Activated T-helper 17 cell treated with anti-CD3 and anti-CD28 coated beads, Interleukin-2, amount 50 U/mL, for 72 hours (primary cell): ENCODE measurements around the gene TELO2. TPM values are rescaled to one million over a fixed set of nuclear protein-coding genes. Genes with fewer than 3 reads are reported as not detected.

Experiments
- ATAC-seq: fragments of 150-1000 bp; cut with Tn5 transposase; replicated peaks from 2 replicates; pipeline ENCODE4 v1.10.0; 2021; ENCODE audit warnings: mild to moderate bottlenecking, moderate library complexity
- H3K27ac Mint-ChIP-seq: one replicate; pipeline ENCODE4 v1.8.0; 2022; ENCODE audit warnings: mixed read lengths
- H3K27me3 Mint-ChIP-seq: one replicate; pipeline ENCODE4 v1.8.0; 2022; ENCODE audit warnings: mixed read lengths
- H3K36me3 Mint-ChIP-seq: one replicate; pipeline ENCODE4 v1.8.0; 2022; ENCODE audit warnings: low read depth, mild to moderate bottlenecking, mixed read lengths
- H3K4me1 Mint-ChIP-seq: one replicate; pipeline ENCODE4 v1.8.0; 2022; ENCODE audit warnings: mixed read lengths
- H3K4me3 Mint-ChIP-seq: one replicate; pipeline ENCODE4 v1.8.0; 2022; ENCODE audit warnings: mild to moderate bottlenecking, mixed read lengths
- H3K9me3 Mint-ChIP-seq: one replicate; pipeline ENCODE4 v1.8.0; 2022; ENCODE audit warnings: mixed read lengths
- total RNA-seq, 2 donors: library from RNA; stranded (reverse); gene quantifications; one replicate each; pipeline ENCODE4 v1.2.3, GENCODE V29; 2022

Gene TELO2
- total RNA-seq, 2 donors from 2014 or later: 49.2 to 67.9 TPM

GRCh38 chr16:1495889-1496262 is 2.7 kb downstream of the TELO2 start:
- Mint-ChIP-seq H3K4me1 (no peaks in the 10 kb centered on the region), H3K9me3 (no peaks in the 10 kb centered on the region), H3K36me3 (peaks cover 32% of the 10 kb centered on the region), H3K27ac (no peak overlapping the region), H3K27me3 (no peaks in the 10 kb centered on the region), H3K4me3 (no peak overlapping the region)
- no peak for ATAC-seq

DNA sequence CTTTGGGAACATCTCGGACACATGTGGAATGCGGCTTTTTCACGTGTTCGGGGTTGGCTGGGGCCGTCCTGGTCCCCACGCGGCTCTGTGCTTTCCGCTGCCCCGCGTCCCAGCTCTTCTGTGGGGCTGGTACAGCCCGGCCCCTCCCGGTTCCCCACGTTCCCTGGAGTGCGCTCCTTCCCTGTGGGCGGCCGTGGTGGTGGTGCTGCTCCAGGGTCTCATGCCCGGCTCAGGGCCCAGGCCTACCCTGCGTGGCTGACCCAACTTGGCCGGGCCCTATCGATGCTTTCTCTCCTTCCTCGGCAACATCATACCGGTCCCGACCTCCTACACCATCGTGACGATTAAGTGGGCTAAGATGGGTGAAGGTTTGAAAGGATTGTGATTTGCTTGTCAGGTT is 3.3 kb downstream of the TELO2 start:
- Mint-ChIP-seq H3K4me1 (no peaks in the 10 kb centered on the region), H3K36me3 (peaks cover 32% of the 10 kb centered on the region), H3K9me3 (no peaks in the 10 kb centered on the region), H3K4me3 (no peak overlapping the region), H3K27ac (no peak overlapping the region), H3K27me3 (no peaks in the 10 kb centered on the region)
- no peak for ATAC-seq

GRCh38 chr16:1497014-1497598 is 3.9 kb downstream of the TELO2 start:
- Mint-ChIP-seq H3K9me3 (no peaks in the 10 kb centered on the region), H3K27ac (no peak overlapping the region), H3K27me3 (no peaks in the 10 kb centered on the region), H3K4me3 (no peak overlapping the region), H3K4me1 (no peaks in the 10 kb centered on the region), H3K36me3 (peaks cover 32% of the 10 kb centered on the region)
- ATAC-seq: no peak

GRCh38 chr16:1498899-1499676 is 5.9 kb downstream of the TELO2 start:
- no peak overlapping the region for H3K4me3 Mint-ChIP-seq
- peaks cover 44% of the 10 kb centered on the region for H3K36me3 Mint-ChIP-seq
- no peaks in the 10 kb centered on the region for H3K27me3 Mint-ChIP-seq
- no peaks in the 10 kb centered on the region for H3K4me1 Mint-ChIP-seq
- no peak overlapping the region for H3K27ac Mint-ChIP-seq
- H3K9me3 Mint-ChIP-seq: no peaks in the 10 kb centered on the region
- ATAC-seq: no peak

DNA sequence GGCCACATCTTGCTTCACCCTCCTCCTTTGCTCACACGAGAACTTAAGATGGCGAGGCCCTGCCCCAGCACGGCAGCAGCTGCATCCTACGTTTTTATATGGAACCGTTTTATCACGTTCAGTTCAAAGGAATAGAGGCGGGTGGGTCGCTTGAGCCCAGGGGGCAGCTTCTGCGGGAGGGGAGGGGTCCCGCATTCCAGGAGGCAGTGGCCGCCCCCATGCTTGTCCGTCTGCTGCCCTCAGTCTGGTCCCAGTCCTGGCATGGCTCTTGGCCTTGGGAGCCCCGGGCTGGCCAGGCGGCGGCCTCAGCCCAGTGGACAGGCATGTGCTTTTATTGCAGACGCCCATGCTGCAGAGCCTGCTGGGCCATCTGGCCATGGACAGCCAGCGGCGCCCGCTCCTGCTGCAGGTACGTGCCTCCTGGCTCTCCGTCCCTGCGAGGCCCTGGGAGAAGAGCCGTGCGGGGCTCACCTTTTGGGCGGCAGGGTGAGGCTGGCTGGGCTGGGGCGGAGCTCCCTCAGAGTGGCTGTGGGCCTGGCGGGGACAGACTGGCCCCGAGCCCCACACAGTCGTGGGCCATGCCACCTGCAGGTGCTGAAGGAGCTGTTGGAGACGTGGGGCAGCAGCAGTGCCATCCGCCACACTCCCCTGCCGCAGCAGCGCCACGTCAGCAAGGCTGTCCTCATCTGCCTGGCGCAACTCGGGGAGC is 6.8 kb downstream of the TELO2 start:
- Mint-ChIP-seq H3K27ac (no peak overlapping the region), H3K4me3 (no peak overlapping the region), H3K9me3 (no peaks in the 10 kb centered on the region), H3K36me3 (peaks cover 42% of the 10 kb centered on the region), H3K27me3 (no peaks in the 10 kb centered on the region), H3K4me1 (no peaks in the 10 kb centered on the region)
- ATAC-seq: no peak

DNA sequence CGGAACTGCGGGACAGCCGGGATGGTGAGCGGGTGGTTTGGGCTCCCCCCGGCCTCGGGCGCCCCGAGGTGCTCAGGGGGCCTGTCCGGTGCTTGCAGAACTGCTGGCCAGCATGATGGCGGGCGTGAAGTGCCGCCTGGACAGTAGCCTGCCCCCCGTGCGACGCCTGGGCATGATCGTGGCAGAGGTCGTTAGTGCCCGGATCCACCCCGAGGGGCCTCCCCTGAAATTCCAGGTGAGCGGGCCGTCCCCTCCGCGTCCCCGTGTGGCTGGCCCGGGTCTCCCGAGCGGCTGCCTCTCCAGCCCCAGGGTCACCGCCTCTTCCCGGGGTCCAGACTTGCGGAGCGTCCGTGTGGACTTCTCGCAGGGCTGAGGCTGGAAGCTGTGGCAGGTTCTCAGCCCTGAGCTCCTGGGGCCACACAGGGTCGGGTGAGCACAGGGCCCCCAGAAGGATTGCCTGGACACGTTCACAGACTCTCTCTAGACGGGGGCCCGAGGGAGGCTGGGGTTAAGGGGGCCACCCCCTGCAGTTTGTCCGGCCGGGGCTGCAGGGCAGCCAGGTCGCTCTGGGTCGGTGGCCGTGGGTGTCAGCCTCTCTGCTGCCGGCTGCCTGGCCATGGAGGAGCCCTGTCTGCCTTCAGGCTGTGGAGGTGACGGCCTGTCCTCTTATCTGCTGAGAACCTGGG is 7.4 kb downstream of the TELO2 start:
- Mint-ChIP-seq H3K4me1 (no peaks in the 10 kb centered on the region), H3K27me3 (no peaks in the 10 kb centered on the region), H3K9me3 (no peaks in the 10 kb centered on the region), H3K36me3 (peaks cover 37% of the 10 kb centered on the region), H3K4me3 (no peak overlapping the region), H3K27ac (no peak overlapping the region)
- ATAC-seq: no peak

DNA sequence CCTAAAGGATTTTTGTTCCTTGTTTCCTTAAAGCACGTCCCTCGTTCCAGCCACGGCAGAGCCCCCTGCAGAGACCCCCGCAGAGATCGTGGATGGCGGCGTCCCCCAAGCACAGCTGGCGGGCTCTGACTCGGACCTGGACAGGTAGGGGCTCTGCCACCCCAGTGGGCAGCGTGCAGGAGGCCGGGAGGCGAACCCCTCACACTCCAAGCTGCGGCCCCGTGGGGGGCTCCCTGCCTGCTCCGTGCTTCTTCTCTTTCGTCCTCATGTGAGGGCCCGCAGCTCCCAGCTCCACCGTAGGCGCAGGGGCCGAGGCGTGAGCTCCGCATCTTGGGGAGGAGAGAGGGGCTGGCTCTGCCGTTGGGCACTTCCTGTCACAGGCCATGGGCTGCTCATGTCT is 8.5 kb downstream of the TELO2 start:
- Mint-ChIP-seq H3K27ac (no peak overlapping the region), H3K4me3 (no peak overlapping the region), H3K27me3 (no peaks in the 10 kb centered on the region), H3K36me3 (peaks cover 35% of the 10 kb centered on the region), H3K4me1 (no peaks in the 10 kb centered on the region), H3K9me3 (no peaks in the 10 kb centered on the region)
- no peak for ATAC-seq

DNA sequence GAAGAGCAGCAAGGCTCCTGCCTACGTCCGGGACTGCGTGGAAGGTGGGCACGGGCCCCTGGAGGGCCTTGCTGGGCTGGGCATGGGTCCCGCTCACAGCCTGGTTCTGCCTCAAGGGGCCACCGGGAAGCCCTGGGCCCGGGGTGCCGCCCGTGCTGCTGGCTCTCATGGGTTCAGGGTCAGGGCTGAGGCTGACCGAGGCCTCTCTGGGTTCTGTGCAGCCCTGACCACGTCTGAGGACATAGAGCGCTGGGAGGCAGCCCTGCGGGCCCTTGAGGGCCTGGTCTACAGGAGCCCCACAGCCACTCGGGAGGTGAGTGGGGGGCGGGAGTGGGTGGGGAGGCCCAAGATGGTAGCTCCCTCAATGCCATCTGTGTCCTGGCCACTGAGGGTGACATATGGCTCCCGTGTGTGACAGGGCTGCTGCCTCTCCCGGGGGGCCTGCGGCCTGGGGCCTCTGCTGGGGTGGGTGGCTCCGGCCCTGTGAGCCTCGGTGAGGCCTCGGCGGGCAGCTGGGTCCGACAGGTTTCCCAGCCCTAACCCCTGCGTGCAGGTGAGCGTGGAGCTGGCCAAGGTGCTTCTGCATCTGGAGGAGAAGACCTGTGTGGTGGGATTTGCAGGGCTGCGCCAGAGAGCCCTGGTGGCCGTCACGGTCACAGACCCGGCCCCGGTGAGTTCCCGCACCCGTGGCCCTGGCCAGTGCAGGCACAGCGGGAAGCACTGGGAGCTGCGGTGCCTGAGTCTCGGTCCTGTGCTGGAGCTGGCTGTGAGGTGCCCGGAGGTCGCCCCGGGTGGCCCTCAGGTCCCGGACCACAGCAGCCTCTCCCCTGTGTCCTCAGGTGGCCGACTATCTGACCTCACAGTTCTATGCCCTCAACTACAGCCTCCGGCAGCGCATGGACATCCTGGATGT is 9.2 kb downstream of the TELO2 start:
- Mint-ChIP-seq H3K4me3 (no peak overlapping the region), H3K27me3 (no peaks in the 10 kb centered on the region), H3K27ac (no peak overlapping the region), H3K9me3 (no peaks in the 10 kb centered on the region), H3K4me1 (no peaks in the 10 kb centered on the region), H3K36me3 (peaks cover 29% of the 10 kb centered on the region)
- no peak for ATAC-seq

- H3K36me3 Mint-ChIP-seq: peaks cover 22% of the 10 kb centered on the region
- H3K27me3 Mint-ChIP-seq: no peaks in the 10 kb centered on the region
- ATAC-seq: no peak
- no peaks in the 10 kb centered on the region for H3K9me3 Mint-ChIP-seq
- no peak overlapping the region for H3K4me3 Mint-ChIP-seq
- no peak overlapping the region for H3K27ac Mint-ChIP-seq
- no peaks in the 10 kb centered on the region for H3K4me1 Mint-ChIP-seq
Observed at GRCh38 chr16:1503110-1503955, 10.2 kb downstream of the TELO2 start.

GRCh38 chr16:1505073-1505844 is 12.1 kb downstream of the TELO2 start:
- Mint-ChIP-seq H3K9me3 (no peaks in the 10 kb centered on the region), H3K27ac (no peak overlapping the region), H3K27me3 (no peaks in the 10 kb centered on the region), H3K36me3 (peaks cover 17% of the 10 kb centered on the region), H3K4me3 (no peak overlapping the region), H3K4me1 (no peaks in the 10 kb centered on the region)
- no peak for ATAC-seq

DNA sequence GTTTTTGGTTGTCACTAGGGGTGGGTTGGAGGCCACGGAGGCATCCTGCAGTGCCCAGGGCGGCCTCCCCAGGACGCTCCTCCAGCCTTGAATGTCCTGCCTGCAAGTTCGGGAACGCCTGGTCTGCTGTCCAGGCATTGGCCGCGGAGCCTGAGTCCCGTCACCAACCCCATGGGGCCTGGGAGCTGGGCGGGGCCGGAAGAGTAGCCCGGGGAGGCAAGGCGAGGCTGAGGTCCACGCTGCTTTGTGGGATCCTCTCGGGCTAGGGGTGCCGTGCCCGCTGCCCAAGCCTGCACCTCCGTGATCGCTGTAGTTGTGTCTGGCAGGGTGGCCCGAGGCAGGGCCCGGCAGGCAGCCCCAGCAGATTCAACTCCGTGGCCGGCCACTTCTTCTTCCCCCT is 12.8 kb downstream of the TELO2 start:
- no peak for ATAC-seq
- Mint-ChIP-seq H3K4me1 (no peaks in the 10 kb centered on the region), H3K27me3 (no peaks in the 10 kb centered on the region), H3K9me3 (no peaks in the 10 kb centered on the region), H3K36me3 (peaks cover 20% of the 10 kb centered on the region), H3K27ac (no peak overlapping the region), H3K4me3 (no peak overlapping the region)

DNA sequence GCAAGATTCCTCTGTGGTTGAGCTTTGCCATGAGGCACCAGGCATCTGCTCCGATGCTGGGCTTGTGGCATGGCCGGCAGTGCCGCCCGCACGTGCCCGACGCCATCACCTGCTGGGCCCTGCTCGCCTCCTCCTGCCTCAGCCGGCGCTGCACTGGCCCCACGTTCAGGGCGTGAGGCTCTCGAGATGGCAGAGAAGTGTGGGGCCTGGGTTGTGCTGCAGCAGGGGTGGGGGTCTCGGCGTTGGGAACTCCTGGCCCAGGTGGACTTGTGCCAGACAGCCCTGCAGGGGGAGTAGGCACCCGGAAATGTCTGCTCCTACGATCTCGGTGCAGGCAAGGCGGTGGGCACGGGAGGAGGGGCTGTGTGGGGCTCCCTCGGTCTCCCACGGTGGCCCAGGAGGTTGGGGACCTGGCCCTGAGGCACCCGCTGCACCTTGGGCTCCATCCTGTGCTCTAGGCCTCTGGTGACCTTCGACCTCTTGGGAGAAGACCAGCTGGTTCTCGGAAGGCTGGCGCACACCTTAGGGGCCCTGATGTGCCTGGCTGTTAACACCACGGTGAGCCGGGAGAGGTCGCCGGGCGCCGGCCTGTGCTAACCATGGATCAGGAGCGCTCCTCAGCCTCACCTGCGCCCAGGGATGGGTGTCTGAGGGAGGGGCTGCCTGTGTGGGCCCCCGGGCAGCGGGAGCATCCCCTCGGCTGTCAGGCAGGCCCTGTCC is 13.5 kb downstream of the TELO2 start:
- peaks cover 24% of the 10 kb centered on the region for H3K36me3 Mint-ChIP-seq
- H3K4me1 Mint-ChIP-seq: no peaks in the 10 kb centered on the region
- H3K27me3 Mint-ChIP-seq: no peaks in the 10 kb centered on the region
- ATAC-seq: no peak
- H3K27ac Mint-ChIP-seq: no peak overlapping the region
- no peaks in the 10 kb centered on the region for H3K9me3 Mint-ChIP-seq
- no peak overlapping the region for H3K4me3 Mint-ChIP-seq
